HG02588 (cell line): ENCODE data around the gene PRDM16.

Experiments used
- ATAC-seq: cut with Tn5 transposase; IDR thresholded peaks from one replicate; pipeline ENCODE4 v1.9.1; 2021; ENCODE audit warnings: mild to moderate bottlenecking, moderate library complexity; ENCODE audit not compliant: unreplicated experiment

The PRDM16 gene

DNA sequence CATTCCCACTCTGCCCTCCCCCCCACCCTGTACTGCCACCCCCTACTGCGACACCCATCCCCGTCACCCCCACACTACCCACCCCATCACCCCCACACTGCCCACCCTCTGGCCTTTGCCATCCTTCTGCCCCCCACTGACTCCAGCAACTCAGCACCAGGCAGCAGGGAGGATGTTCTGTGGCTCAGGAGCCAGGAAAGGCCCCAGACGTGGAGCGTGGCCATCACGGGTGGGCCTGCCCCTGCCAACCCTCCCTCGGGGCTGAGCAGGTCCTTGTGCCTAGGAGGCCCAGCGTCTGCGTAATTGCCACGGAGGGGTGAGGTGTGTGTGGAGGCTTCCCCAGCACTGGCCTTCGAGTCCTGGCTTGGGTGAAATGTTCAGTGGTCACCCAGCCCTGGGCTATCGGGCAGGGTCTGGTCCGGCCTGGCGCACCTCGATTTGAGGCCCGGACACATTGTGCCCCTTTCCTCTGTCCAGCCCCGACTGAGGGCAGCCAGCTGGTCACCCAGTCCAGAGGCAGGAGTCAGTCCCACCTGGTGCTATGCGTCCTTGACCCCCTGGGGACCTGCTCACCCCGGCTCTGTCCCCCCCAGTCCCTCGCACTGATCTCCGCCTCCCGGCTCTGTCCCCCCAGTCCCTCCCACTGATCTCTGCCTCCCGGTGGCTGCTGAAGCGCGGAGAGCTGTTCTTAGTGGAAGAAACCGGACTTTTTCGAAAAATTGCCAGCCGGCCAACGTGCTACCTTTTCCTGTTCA is 408.4 kb downstream of the PRDM16 start:
- ATAC-seq = no peak

DNA sequence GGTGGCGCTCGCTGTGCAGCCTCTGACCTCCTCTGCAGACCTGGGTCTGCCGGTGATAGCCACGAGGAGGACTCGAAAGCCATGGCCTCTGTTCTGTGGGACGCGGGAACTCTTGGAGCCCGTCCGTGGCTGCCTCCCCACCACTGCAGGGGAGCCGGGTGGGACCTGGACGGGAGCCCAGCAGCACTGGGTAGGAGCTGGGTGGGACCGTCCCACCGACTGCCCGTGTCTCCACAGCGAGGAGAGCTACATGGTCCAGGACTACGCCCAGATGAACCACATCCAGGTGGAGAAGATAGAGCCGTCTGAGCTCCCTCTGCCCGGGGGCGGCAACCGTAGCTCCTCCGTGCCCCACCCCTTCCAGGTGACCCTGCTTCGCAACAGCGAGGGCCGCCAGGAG is 409.2 kb downstream of the PRDM16 start:
- no peak for ATAC-seq

DNA sequence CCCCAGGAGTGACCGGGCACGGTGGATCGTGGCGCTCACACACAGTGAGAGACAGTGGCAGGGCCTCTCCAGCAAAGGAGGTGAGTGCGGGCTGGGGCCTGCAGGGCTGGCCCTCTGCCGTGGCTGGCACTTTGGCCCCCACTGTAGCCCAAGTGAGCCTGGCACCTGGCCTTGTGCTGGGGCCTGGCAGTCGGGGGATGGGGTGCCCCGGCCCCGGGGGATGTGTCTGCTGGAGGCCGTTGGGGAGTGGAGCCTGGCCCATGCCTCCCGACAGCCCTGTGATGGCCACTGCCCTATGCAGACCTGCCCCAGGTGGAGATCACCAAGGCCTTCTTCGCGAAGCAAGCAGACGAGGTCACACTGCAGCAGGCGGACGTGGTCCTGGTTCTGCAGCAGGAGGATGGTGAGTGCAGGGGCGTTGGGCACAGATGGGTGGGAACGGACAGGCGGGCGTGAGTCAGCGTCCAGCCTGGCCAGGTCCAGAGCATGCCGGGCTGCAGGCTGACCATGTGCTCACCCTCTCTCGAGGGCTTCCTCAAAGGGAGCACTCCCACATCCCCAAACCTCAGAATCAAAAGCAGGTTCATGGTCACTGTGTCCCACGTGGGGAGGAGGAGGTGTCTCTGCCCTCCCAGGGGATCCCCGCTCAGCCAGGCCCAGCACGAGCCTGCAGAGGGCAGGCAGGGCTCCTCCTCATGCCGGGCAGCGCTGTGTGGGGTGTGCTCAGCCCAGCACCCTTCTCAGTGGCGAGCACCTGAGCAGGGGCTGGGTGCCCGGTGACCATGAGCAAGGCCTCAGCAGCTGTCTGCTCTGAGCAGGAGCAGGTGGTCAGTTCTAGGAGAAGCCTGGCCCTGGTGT is 410.7 kb downstream of the PRDM16 start:
- no peak for ATAC-seq

DNA sequence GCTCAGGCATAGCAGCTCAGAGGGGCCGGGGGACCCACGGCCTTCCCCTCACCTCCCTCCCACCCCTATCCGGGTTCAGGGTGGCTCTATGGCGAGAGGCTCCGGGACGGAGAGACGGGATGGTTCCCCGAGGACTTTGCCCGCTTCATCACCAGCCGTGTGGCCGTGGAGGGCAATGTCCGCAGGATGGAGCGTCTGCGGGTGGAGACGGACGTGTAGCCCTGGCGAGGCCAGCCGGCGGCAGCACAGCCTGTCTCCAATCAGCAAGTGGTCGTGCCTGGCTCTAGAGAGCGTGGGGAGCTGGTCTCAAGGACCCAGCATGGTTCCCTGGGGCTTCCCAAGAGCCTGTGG is 411.3 kb downstream of the PRDM16 start:
- ATAC-seq = no peak

DNA sequence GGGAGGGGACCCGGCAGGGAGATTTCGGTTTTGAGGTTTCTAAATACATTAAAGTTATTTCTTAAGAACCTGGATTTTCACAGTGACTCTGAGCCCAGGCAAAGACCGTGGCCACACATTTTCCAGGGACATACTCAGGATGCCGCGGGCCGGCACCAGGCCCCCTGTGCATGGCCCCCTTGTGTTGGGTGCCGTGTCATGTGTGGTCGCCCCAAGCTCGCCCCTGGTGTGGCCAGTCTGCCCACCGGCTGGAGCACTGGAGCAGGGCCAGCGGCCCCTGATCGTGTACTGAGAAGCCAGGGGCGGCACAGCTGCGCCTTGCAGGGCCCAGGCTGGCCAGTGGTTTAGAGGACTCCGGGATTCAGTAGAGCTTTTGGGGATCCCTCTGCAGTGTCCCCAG is 412.0 kb downstream of the PRDM16 start:
- no peak for ATAC-seq

DNA sequence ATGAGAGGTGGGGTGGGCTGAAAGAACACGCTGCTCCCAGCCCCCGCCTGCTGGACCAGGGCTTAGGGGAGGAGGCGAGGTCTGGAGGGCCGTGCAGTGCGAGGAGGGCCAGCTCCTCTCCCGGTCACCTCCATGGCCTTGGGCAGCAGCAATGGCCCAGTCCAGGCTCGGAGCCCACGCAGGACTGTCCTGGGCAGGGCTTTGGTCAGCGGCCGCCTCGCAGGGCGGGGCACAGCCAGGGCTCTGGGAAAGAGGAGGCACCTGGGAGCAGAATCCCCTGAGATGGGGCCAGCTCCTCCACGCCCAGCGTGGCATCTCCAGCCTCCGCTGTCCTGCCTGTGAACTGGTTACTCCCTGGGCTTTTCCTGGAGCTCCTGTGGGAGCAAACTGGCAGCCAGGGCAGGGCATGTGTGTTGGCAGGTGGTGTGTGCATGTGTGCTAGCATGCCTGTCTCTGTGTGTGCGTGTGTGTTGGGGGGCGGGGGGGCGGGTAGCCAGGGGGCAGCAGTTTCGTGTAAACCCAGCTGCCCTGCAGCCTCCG is 412.9 kb downstream of the PRDM16 start:
- ATAC-seq = no peak

DNA sequence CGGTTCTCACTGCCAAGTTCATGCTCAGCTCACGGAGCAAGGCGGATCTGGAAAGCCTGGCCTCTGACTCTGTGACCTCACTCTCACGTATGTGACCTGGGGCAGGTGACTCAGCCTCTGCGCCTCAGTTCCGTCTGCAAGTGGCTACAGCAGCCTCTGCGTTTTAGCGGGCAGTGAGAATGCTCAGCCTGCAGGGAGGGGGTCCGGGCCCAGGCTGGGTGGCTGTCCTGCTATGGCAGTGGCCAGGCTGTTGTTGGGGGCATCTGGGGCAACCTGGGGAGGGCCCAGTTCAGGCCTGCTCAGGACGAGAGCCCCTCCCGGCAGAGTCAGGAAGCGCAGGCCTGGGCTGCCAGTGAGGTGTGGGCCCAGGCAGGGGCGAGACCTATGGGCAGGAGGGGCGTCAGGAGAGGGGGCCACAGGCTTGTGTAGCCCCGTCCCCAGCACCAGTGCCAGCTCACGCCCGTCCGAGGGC is 413.4 kb downstream of the PRDM16 start:
- no peak for ATAC-seq

DNA sequence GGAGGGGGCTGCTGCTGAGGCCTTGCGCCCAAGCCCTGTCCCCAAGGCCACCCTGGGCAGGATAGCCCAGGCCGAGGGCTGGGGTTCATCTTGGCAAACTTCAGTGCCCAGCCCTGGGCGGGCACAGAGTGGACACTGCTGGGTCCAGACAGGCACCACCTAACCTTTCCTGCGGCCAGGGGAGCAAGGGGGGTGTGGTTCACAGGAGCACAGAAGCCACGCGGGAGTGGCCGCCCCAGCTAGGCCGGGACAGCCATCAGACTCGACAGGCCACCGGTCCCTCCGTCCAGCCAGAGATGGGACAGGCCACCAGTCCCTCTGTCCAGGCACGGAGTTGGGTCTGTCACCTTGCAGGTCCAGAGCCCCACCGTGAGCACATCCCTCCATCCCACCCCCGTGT is 414.4 kb downstream of the PRDM16 start:
- no peak for ATAC-seq

DNA sequence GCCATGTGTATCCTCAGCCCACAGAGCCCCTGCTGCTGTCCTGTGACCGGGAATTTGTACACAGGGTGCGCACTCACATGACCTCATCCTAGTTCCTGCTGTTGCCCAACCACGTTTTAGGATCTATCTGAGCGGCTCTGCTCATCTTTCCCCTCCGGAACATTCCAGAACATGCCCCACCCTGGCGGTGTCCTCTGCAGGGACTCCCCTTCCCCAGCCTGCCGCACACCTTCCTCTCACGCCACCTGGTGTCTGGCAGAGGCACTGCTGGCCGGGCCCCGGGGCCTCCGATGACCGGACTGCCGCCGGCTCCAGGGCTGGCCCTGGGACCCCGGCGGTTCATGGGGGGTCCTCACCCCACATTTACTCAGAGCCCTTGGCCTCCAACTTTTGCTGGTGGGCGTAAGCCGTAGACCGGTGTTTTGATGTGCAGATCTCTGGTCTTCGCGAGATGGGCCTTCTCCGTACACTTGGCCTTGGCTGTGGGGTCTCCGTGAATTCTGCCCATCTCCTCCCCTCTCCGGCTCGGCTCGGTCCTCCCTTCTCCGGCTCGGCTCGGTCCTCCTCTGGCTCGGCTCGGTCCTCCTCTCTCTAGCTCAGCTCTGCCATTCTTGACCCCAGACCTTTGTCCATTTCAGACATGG is 414.9 kb downstream of the PRDM16 start:
- no peak for ATAC-seq

DNA sequence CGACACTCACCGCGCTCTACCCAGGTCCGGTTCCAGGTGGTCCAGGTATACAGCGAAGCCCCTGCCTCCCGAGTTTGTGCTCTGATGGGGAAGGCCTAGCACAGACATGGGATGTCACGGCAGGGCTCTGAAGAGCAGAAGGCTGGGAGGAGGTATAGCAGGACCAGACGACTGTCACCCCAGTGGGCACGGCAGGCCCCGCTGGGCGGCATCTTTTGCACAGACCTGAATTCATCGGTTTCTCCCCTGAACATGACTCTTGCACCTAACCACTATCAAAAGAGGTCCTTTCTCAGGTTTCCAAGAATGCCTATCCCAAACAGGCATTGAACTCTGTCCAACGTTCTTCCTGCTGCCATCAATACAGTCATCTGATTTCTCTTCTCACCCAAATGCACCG is 416.0 kb downstream of the PRDM16 start:
- ATAC-seq = no peak
